B cell (primary cell): ENCODE measurements around the gene ABHD10. TPM values are rescaled to one million over a fixed set of nuclear protein-coding genes. Genes with fewer than 3 reads are reported as not detected.

Experiments used
- ATAC-seq: fragments of 200-7000 bp; cut with Tn5 transposase; one replicate; pipeline ENCODE4 v1.10.0; 2021; ENCODE audit warnings: low read depth, mild to moderate bottlenecking, moderate number of reproducible peaks, moderate library complexity
- CTCF ChIA-PET: fragments of 350-600 bp; sonication (Branson Sonifier 250); formaldehyde crosslinking; loops from one replicate; lab custom pipeline; 2021; ENCODE audit warnings: antibody characterized with exemption, inconsistent platforms; lab: Charles Lee
- POLR2A ChIA-PET: fragments of 350-600 bp; sonication (Branson Sonifier 250); formaldehyde crosslinking; loops from one replicate; lab custom pipeline; 2021; ENCODE audit warnings: antibody characterized with exemption; lab: Charles Lee
- DNase-seq: peaks from one replicate; pipeline ENCODE4 v3.0.0; 2013
- H2AFZ ChIP-seq: 2 replicates; pipeline ENCODE4 v1.6.1; 2012; ENCODE audit warnings: mild to moderate bottlenecking, low read depth, low read length; ENCODE audit not compliant: insufficient read depth, poor library complexity, severe bottlenecking
- H3K27ac ChIP-seq, 2 donors: 1 replicate in 1 of 2; 2 replicates in 1 of 2; pipeline ENCODE4 v1.5.1; 2012 to 2013; ENCODE audit warnings: low read length in 2 of 2, mild to moderate bottlenecking in 2 of 2, moderate library complexity in 1 of 2
- H3K27me3 ChIP-seq, 4 experiments: fragments of 200-600 bp in 1 of 4; sonication (generic) in 1 of 4; replicated peaks in 1 of 4; 1 replicate in 2 of 4; 2 replicates in 2 of 4; pipeline versions ENCODE4 v1.6.1 to v1.7.0; 2013 to 2016; ENCODE audit warnings: low read length in 3 of 4, mild to moderate bottlenecking in 2 of 4, mixed read lengths in 1 of 4, moderate library complexity in 1 of 4; ENCODE audit not compliant: insufficient read depth in 4 of 4, control insufficient read depth in 3 of 4; ENCODE audit errors: control extremely low read depth in 1 of 4
- H3K36me3 ChIP-seq, 2 experiments: replicated peaks in 1 of 2; 1 replicate in 1 of 2; 2 replicates in 1 of 2; pipeline versions ENCODE4 v1.6.1 to v1.7.1; 2013; ENCODE audit warnings: low read length in 1 of 2; ENCODE audit not compliant: insufficient read depth in 2 of 2, control insufficient read depth in 1 of 2; ENCODE audit errors: control extremely low read depth in 1 of 2, extremely low read depth in 1 of 2
- H3K4me1 ChIP-seq, 2 donors: fragments of 200-600 bp in 1 of 2; sonication (generic) in 1 of 2; 1 replicate in 1 of 2; 2 replicates in 1 of 2; pipeline versions ENCODE4 v1.5.1 to v1.6.1; 2013 to 2017; ENCODE audit warnings: low read length in 2 of 2; ENCODE audit not compliant: control insufficient read depth in 2 of 2, insufficient read depth in 2 of 2
- H3K4me2 ChIP-seq: replicated peaks from 2 replicates; pipeline ENCODE3; 2012; ENCODE audit warnings: mild to moderate bottlenecking, low read depth, low read length; ENCODE audit not compliant: poor library complexity, severe bottlenecking
- H3K4me3 ChIP-seq, 5 experiments: fragments of 200-600 bp in 1 of 5; sonication (generic) in 1 of 5; 1 replicate in 3 of 5; 2 replicates in 2 of 5; pipeline versions ENCODE4 v1.5.1 to v1.7.0; 2011 to 2016; ENCODE audit warnings: low read length in 4 of 5, mild to moderate bottlenecking in 4 of 5, low read depth in 2 of 5, control low read depth in 1 of 5, moderate library complexity in 1 of 5; ENCODE audit not compliant: insufficient read depth in 1 of 5; ENCODE audit errors: control extremely low read depth in 1 of 5, extremely low read depth in 1 of 5
- H3K79me2 ChIP-seq: fragments of 200-600 bp; sonication (generic); one replicate; pipeline ENCODE4 v1.6.0; 2016; ENCODE audit warnings: low read length; ENCODE audit not compliant: control insufficient read depth, insufficient read depth
- H3K9ac ChIP-seq: fragments of 200-600 bp; sonication (generic); 2 replicates; pipeline ENCODE4 v1.6.1; 2017; ENCODE audit warnings: mild to moderate bottlenecking, low read length, moderate library complexity
- H3K9me3 ChIP-seq, 3 donors: one replicate each; pipeline versions ENCODE4 v1.6.1 to v1.7.1; 2013; ENCODE audit warnings: low read length in 2 of 3; ENCODE audit not compliant: control insufficient read depth in 2 of 3, insufficient read depth in 1 of 3; ENCODE audit errors: control extremely low read depth in 1 of 3
- H4K20me1 ChIP-seq: 2 replicates; pipeline ENCODE4 v1.6.0; 2012; ENCODE audit warnings: mild to moderate bottlenecking, low read length; ENCODE audit not compliant: insufficient read depth, control insufficient read depth, poor library complexity, severe bottlenecking
- H3K27ac Mint-ChIP-seq: one replicate; pipeline ENCODE4 v1.8.0; 2021; ENCODE audit warnings: mixed read lengths
- H3K27me3 Mint-ChIP-seq: one replicate; pipeline ENCODE4 v1.8.0; 2021; ENCODE audit warnings: mixed read lengths
- H3K4me1 Mint-ChIP-seq: one replicate; pipeline ENCODE4 v1.8.0; 2021; ENCODE audit warnings: mixed read lengths
- H3K4me3 Mint-ChIP-seq: one replicate; pipeline ENCODE4 v1.8.0; 2021; ENCODE audit warnings: mixed read lengths
- H3K9me3 Mint-ChIP-seq: one replicate; pipeline ENCODE4 v1.8.0; 2022; ENCODE audit warnings: mixed read lengths; ENCODE audit not compliant: insufficient read depth
- EZH2 ChIP-seq: IDR thresholded peaks from 2 replicates; pipeline ENCODE4 v1.6.1; 2012; ENCODE audit warnings: borderline replicate concordance, low read depth, mild to moderate bottlenecking, moderate library complexity, low read length; ENCODE audit not compliant: insufficient read depth, poor library complexity, severe bottlenecking
- WGBS: methylation state at CpG from one replicate; pipeline ENCODE4 v1.1.5; 2013; ENCODE audit warnings: missing lambda C conversion rate; ENCODE audit not compliant: insufficient coverage; 5-methylcytosine and 5-hydroxymethylcytosine counted together
- intact Hi-C: fragments of 100-400 bp; cut with micrococcal nuclease; formaldehyde crosslinking; loops from one replicate; pipeline ENCODE4 v1.10.0; 2022
- polyA plus RNA-seq: library from polyadenylated mRNA; depleted of rRNA; stranded (reverse); fragments of >200 nt; gene quantifications from 2 replicates; pipeline ENCODE4 v1.2.3, GENCODE V29; 2012
- total RNA-seq, 2 donors: library from RNA; stranded (reverse); fragments of 120-200 nt in 1 of 2; gene quantifications; 1 replicate in 1 of 2; 2 replicates in 1 of 2; pipeline versions ENCODE4 v1.2.3 to v1.2.4, GENCODE V29; 2013 to 2022
- TF ChIP-seq, protein P1 (sequence below): fragments of 200-600 bp; IDR thresholded peaks from one replicate; pipeline ENCODE4 v1.8.0; 2022; ENCODE audit warnings: antibody characterized with exemption, mild to moderate bottlenecking

The ABHD10 gene
- total and polyA plus RNA-seq, 2 donors (not counting 1 experiment from before 2014, with no cell fraction given): 22.1 to 40.1 TPM

DNA sequence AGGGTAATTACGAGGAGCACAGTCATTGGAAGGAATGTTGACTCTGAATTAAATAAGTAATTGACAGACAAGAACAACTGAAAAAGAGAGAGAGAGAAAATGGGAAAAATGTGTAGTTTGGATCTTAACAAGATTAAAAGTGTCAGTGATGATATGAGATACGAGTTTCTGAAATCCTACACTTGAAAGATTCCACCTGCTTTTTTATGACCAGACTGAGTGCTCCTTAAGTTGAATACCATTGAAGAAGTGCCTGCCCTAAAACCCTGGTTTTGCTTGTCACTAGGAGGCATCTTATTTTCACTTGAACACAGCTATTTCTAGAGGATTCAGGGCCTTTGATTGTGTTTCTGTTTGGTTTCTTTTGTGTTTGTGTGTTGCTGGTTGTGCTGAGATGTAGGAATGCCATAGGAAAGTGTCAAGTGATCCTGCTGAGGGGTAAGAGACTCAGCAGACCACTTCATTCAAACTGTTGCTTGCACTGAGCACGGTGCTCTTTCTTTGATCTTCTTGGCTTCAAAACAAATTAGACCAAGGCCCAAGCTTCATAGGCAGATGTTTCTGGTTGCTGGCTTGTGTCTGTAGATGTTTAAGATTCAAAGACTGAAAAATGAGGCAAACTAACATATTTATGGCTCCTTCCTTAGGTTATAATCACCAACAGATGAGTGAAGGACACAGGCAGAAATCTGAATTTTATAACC, 17.2 kb upstream of the ABHD10 start:
- H3K4me3 Mint-ChIP-seq: no peak overlapping the region
- Histone ChIP-seq H2AFZ (no peak overlapping the region), H4K20me1 (no peaks in the 10 kb centered on the region), H3K9me3 (no peaks in the 10 kb centered on the region), H3K9ac (no peak overlapping the region), H3K4me3 (no peak overlapping the region), H3K36me3 (no peaks in the 10 kb centered on the region), H3K27ac (no peak overlapping the region), H3K4me2 (no peak overlapping the region), H3K79me2 (no peaks in the 10 kb centered on the region), H3K4me1 (no peaks in the 10 kb centered on the region), H3K27me3 (no peaks in the 10 kb centered on the region)
- no peak overlapping the region for H3K27ac Mint-ChIP-seq
- H3K9me3 Mint-ChIP-seq: no peaks in the 10 kb centered on the region
- intact Hi-C loops: no loop called here
- H3K4me1 Mint-ChIP-seq: no peaks in the 10 kb centered on the region
- TF ChIP-seq, protein P1, sequence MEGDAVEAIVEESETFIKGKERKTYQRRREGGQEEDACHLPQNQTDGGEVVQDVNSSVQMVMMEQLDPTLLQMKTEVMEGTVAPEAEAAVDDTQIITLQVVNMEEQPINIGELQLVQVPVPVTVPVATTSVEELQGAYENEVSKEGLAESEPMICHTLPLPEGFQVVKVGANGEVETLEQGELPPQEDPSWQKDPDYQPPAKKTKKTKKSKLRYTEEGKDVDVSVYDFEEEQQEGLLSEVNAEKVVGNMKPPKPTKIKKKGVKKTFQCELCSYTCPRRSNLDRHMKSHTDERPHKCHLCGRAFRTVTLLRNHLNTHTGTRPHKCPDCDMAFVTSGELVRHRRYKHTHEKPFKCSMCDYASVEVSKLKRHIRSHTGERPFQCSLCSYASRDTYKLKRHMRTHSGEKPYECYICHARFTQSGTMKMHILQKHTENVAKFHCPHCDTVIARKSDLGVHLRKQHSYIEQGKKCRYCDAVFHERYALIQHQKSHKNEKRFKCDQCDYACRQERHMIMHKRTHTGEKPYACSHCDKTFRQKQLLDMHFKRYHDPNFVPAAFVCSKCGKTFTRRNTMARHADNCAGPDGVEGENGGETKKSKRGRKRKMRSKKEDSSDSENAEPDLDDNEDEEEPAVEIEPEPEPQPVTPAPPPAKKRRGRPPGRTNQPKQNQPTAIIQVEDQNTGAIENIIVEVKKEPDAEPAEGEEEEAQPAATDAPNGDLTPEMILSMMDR: no peak
- TF ChIP-seq EZH2: no peak
- WGBS: 100% methylated on average over 1 of the region's 3 CpGs
- no peak for ATAC-seq
- DNase-seq: no peak
- ChIA-PET POLR2A (no interaction called here), CTCF (interaction anchor here (0.5 to 13.1 kb wide), 6 partner anchors 17 to 1530 kb away, joined by 3 to 366 read pairs (median 3); partner anchors contain the start of gene ABHD10)
- H3K27me3 Mint-ChIP-seq: peaks cover 3% of the 10 kb centered on the region

DNA sequence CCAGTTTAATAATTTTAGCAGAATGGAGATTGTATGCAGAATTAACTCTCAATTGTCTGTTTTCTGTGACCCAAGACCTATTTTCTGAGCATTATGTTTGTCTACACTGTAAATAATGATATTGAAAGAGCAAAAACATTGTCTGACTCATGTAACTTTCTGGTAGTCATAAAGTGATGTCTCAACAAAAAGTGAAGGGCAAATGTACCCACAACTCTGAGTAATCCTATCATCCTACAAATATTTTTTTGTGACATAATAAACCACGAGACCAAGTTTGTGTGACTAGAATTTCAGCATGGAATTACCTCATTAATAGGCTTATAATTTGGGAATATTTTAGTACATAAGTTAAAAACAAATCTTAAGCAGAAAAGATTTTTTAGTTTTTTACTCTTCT, 15.4 kb upstream of the ABHD10 start:
- ChIA-PET CTCF (interaction anchor here (0.7 to 13.1 kb wide), 2 partner anchors 245 to 1880 kb away, joined by 3 to 366 read pairs; no protein-coding TSS in a partner anchor), POLR2A (no interaction called here)
- Mint-ChIP-seq H3K9me3 (no peaks in the 10 kb centered on the region), H3K27me3 (no peaks in the 10 kb centered on the region), H3K27ac (no peak overlapping the region), H3K4me3 (no peak overlapping the region), H3K4me1 (peaks cover 4% of the 10 kb centered on the region)
- intact Hi-C loops: no loop called here
- DNase-seq (no peak), ATAC-seq (no peak)
- H3K36me3 ChIP-seq: no peaks in the 10 kb centered on the region
- H3K79me2 ChIP-seq: no peaks in the 10 kb centered on the region
- H3K4me1 ChIP-seq: peaks cover 2 to 8% of the 10 kb centered on the region in 2 donors
- H3K4me2 ChIP-seq: no peak overlapping the region
- H2AFZ ChIP-seq: no peak overlapping the region
- H3K27ac ChIP-seq: no peak overlapping the region
- H3K4me3 ChIP-seq: no peak overlapping the region
- H3K27me3 ChIP-seq: no peaks in the 10 kb centered on the region
- no peak overlapping the region for H3K9ac ChIP-seq
- WGBS: no CpG with 5 or more reads among the region's 1 CpG
- TF ChIP-seq EZH2: no peak
- TF ChIP-seq, protein P1: no peak
- no peaks in the 10 kb centered on the region for H3K9me3 ChIP-seq
- no peaks in the 10 kb centered on the region for H4K20me1 ChIP-seq
